ENCODE measurements around the gene EDN3. TPM values are rescaled to one million over a fixed set of nuclear protein-coding genes. Genes with fewer than 3 reads are reported as not detected.
"Not testable (repeated sequence)": the region's sequence is repeated elsewhere in the genome, so short reads cannot be mapped to it uniquely, and the experiment has no call there.

The EDN3 gene
- total and polyA plus RNA-seq, 12 donors = 0.07 to 0.33 TPM; not detected in 10

DNA sequence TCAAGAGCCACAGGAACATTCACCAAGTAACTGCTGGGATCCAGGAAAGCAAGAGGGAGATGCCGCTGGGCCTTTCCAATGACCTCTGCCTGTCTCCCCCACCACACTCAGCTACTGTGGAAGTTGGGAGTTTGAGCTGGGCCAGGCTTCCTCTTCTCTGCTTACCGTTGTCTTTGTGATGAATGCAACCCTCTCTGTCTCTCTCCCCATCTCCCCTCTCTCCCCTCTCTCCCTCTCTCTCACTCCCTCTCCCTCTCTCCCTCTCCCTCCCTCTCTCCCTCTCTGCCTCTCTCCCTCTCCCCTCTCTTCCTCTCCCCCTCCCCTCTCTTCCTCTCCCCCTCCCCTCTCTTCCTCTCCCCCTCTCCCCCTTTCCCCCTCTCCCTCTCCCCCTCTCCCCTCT is 54.8 kb downstream of the EDN3 start:
- 66 to 84% methylated on average over 2 of the region's 2 CpGs for WGBS, 2 donors
- H3K27ac ChIP-seq = no peak overlapping the region
- no peak for DNase-seq
- H3K4me1 ChIP-seq = no peaks in the 10 kb centered on the region
- no peaks in the 10 kb centered on the region for H3K36me3 ChIP-seq
- H3K4me3 ChIP-seq = no peak overlapping the region
- intact Hi-C loops (cut with DNase I) = no loop called here
- H3K9me3 ChIP-seq = no peaks in the 10 kb centered on the region
- no peak for ATAC-seq
- peaks cover 0 to 26% (median 8%) of the 10 kb centered on the region in 7 donors for H3K27me3 ChIP-seq
- TF ChIP-seq, protein P1, sequence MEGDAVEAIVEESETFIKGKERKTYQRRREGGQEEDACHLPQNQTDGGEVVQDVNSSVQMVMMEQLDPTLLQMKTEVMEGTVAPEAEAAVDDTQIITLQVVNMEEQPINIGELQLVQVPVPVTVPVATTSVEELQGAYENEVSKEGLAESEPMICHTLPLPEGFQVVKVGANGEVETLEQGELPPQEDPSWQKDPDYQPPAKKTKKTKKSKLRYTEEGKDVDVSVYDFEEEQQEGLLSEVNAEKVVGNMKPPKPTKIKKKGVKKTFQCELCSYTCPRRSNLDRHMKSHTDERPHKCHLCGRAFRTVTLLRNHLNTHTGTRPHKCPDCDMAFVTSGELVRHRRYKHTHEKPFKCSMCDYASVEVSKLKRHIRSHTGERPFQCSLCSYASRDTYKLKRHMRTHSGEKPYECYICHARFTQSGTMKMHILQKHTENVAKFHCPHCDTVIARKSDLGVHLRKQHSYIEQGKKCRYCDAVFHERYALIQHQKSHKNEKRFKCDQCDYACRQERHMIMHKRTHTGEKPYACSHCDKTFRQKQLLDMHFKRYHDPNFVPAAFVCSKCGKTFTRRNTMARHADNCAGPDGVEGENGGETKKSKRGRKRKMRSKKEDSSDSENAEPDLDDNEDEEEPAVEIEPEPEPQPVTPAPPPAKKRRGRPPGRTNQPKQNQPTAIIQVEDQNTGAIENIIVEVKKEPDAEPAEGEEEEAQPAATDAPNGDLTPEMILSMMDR (IDR thresholded peaks at IDR 0.05) = no peak

DNA sequence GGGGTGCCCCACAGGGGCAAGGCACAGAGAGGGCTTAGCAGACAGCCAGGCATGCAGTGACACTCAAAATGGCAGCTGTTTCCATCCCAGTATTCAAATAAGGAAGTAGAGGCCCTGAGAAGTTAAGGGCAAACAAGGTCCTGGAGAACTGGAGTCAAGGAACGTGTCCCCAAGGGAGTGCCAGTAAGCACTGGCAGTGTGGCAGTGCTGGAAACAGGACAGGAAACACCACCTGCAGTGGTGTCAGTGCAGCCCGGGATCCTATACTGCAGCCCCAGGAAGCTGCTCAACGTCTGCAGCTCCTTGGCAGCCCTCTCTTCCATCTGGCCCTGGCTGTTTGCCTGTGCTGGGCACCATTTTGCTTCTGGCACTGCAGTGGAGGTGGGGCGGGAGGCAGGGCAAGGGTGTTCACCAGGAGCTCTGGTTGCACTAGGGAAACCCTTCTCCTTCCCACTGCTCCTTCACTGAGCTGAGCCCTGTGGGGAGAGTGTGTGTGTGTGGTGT is 56.3 kb downstream of the EDN3 start:
- intact Hi-C loops (cut with DNase I) = no loop called here
- WGBS, 2 donors = 57 to 58% methylated on average over 4 of the region's 4 CpGs
- H3K27me3 ChIP-seq = peaks cover 0 to 40% (median 14%) of the 10 kb centered on the region in 7 donors
- no peaks in the 10 kb centered on the region for H3K36me3 ChIP-seq
- ATAC-seq (no peak), DNase-seq (no peak)
- TF ChIP-seq, protein P1 (IDR thresholded peaks at IDR 0.05) = no peak
- H3K4me3 ChIP-seq = no peak overlapping the region
- H3K9me3 ChIP-seq = no peaks in the 10 kb centered on the region
- H3K27ac ChIP-seq = no peak overlapping the region
- H3K4me1 ChIP-seq = no peaks in the 10 kb centered on the region

DNA sequence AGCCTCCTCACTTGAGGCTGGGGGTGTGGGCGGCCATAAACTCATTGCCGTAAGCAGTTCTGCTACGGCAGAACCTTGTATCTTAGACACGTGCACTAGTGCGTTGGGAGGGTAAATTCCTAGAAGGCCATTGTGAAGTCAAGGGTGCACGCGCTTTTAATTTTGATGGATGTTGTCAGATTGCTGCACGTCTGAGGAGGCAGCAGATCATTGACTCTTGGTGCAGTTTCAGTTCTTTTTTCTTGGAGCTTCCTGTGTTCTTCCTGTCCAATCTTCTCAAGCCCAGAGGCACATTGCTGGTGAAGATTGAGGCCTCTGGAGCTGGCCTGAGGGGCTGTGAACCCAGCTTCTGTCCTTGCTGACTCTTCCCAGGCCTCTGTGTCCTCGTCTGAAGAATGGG is 58.4 kb downstream of the EDN3 start:
- 58 to 82% methylated on average over 4 to 5 of the region's 9 CpGs for WGBS, 2 donors
- ATAC-seq; intact Hi-C loops (cut with DNase I); H3K27ac ChIP-seq; H3K4me3 ChIP-seq; H3K9me3 ChIP-seq; H3K36me3 ChIP-seq; H3K4me1 ChIP-seq; DNase-seq: not testable (repeated sequence)
- H3K27me3 ChIP-seq = peaks cover 0 to 44% (median 26%) of the 10 kb centered on the region in 7 donors

DNA sequence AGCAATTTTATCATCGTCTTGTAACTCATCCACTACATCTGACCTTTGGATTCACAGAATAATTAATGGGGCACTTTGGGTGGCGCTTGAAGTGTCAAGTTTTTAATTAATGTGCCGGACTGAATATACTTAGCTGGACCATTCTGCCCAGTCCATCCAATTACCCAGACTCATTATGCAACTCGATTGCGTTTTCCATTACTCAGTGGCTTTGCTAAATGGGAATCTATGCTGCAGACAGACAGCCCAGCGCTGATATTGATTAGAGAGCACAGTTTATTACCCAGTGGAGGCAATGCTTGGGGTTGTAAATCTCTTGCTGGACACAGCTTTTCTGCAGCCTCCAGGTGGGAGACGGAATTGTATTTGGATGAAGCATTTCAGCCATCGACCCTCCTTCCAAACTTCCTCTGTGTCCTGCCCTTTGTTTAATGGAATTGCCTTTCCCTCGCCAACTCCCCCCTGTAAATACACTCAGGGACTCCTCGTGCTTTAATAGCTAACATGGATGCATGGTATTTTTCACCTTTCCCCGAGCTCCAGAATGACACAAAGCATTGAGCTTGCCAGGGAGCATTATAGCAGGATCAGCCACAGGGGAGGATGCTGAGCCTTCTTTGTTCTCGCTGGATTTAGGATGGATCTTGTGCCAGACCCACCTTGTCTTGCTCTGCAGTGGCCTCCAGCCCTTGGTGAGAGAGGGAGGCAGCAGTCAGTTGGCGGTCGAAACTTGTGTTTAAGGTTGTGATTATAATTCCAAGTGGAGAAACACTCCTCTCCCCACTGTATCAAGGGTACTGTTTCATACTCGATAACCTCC is 59.7 kb downstream of the EDN3 start:
- Histone ChIP-seq H3K4me1 (no peaks in the 10 kb centered on the region), H3K27ac (no peak overlapping the region), H3K4me3 (no peak overlapping the region), H3K36me3 (no peaks in the 10 kb centered on the region), H3K27me3 (peaks cover 0 to 34% (median 24%) of the 10 kb centered on the region in 7 donors), H3K9me3 (no peaks in the 10 kb centered on the region)
- DNase-seq (no peak), ATAC-seq (no peak)
- TF ChIP-seq, protein P1 (IDR thresholded peaks at IDR 0.05) = no peak
- WGBS, 2 donors = 80 to 83% methylated on average over 15 of the region's 15 CpGs
- intact Hi-C loops (cut with DNase I) = no loop called here

DNA sequence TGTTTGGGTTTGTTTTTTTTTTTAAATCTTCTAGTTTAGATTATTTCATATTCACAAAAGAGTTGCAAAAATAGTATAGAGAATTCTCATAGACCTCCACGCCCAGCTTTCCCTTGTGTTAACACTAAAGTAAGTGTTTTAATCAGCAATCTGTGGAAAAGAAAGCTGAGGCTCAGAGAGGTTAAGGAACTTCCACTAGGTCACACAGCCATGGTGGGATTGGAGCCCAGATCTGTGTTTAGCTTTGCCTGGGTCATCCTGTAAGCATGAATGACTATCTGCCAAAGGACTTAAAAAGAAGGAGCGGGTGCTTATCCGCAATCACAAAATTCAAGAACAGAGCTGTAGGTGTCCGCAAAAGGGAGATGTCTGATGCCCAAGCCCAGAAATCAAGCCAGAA is 60.5 kb downstream of the EDN3 start:
- intact Hi-C loops (cut with DNase I) = no loop called here
- WGBS, 2 donors = 86 to 88% methylated on average over 4 of the region's 4 CpGs
- H3K36me3 ChIP-seq = no peaks in the 10 kb centered on the region
- H3K4me3 ChIP-seq = no peak overlapping the region
- H3K27ac ChIP-seq = no peak overlapping the region
- TF ChIP-seq, protein P1 (IDR thresholded peaks at IDR 0.05) = no peak
- peaks cover 0 to 34% (median 24%) of the 10 kb centered on the region in 7 donors for H3K27me3 ChIP-seq
- DNase-seq (no peak), ATAC-seq (no peak)
- no peaks in the 10 kb centered on the region for H3K9me3 ChIP-seq
- no peaks in the 10 kb centered on the region for H3K4me1 ChIP-seq

All from heart right ventricle (tissue), 16 donors.